Esophagus squamous epithelium (tissue), 5 donors: Measurements from ENCODE around the gene MXD4. TPM values are rescaled to one million over a fixed set of nuclear protein-coding genes. Genes with fewer than 3 reads are reported as not detected.

Source experiments
- DNase-seq: peaks from one replicate; lab custom pipeline; 2025; lab: John Stamatoyannopoulos, UW
- H3K27ac ChIP-seq, 4 donors: fragments of 200-600 bp; sonication (generic); one replicate each; pipeline ENCODE4 v1.5.1; 2016 to 2019; ENCODE audit warnings: mild to moderate bottlenecking in 1 of 4
- H3K27me3 ChIP-seq, 4 donors: fragments of 200-600 bp; sonication (generic); 1 replicate in 3 of 4; 2 replicates in 1 of 4; pipeline versions ENCODE4 v1.5.1 to v1.6.0; 2017 to 2021; ENCODE audit warnings: antibody characterized with exemption in 1 of 4
- H3K36me3 ChIP-seq, 3 donors: fragments of 200-600 bp; sonication (generic); one replicate each; pipeline ENCODE4 v1.5.1; 2016 to 2019
- H3K4me1 ChIP-seq, 3 donors: fragments of 200-600 bp; sonication (generic); one replicate each; pipeline ENCODE4 v1.5.1; 2017 to 2019
- H3K4me3 ChIP-seq, 4 donors: fragments of 200-600 bp; sonication (generic); 1 replicate in 3 of 4; 2 replicates in 1 of 4; pipeline ENCODE4 v1.5.1; 2016 to 2019; ENCODE audit warnings: mild to moderate bottlenecking in 2 of 4, moderate library complexity in 1 of 4
- H3K9me3 ChIP-seq, 3 donors: fragments of 200-600 bp; sonication (generic); one replicate each; pipeline ENCODE4 v1.5.1; 2016 to 2019
- CTCF ChIP-seq, 6 experiments: fragments of 450-650 bp in 4 of 6; fragments of 200-600 bp in 2 of 6; sonication (generic) in 2 of 6; IDR thresholded peaks; one replicate each; pipeline ENCODE4 v1.5.1; 2016 to 2019; ENCODE audit warnings: antibody characterized with exemption in 6 of 6, mild to moderate bottlenecking in 4 of 6, moderate library complexity in 4 of 6
- POLR2A ChIP-seq, 4 donors: fragments of 450-650 bp; IDR thresholded peaks; one replicate each; pipeline ENCODE4 v1.6.1; 2017; ENCODE audit warnings: antibody characterized with exemption in 4 of 4, mild to moderate bottlenecking in 4 of 4, moderate library complexity in 3 of 4
- WGBS, 2 donors: methylation state at CpG; one replicate each; pipeline ENCODE4 v1.1.5; 2018; 5-methylcytosine and 5-hydroxymethylcytosine counted together
- intact Hi-C: fragments of 100-400 bp; cut with DNase I; formaldehyde crosslinking; loops from one replicate; pipeline ENCODE4 v1.15.0; 2022
- total RNA-seq, 4 donors: library from RNA; depleted of rRNA; stranded (reverse); fragments of >200 nt; gene quantifications; one replicate each; pipeline ENCODE4 v1.1.0, GENCODE V29; 2016
- donor health status: DM: yes; HTN: yes; CAD: no.

The MXD4 gene
- total RNA-seq, 4 donors from 2014 or later: 12.9 to 32.2 (median 27.8) TPM

GRCh38 chr4:2272828-2273120, 10.9 kb upstream of the MXD4 start:
- Histone ChIP-seq H3K27me3 (no peaks in the 10 kb centered on the region), H3K27ac (no peak overlapping the region), H3K36me3 (peaks cover 0 to 22% (median 0%) of the 10 kb centered on the region in 3 donors), H3K4me3 (no peak overlapping the region), H3K4me1 (no peaks in the 10 kb centered on the region), H3K9me3 (no peaks in the 10 kb centered on the region)
- intact Hi-C loops: no loop called here
- 100% methylated on average over 1 of the region's 6 CpGs; no CpG with 5 or more reads in 1 of the 2 donors for WGBS, 2 donors
- no peak for DNase-seq
- no peak for TF ChIP-seq CTCF (IDR thresholded peaks at IDR 0.05)
- TF ChIP-seq POLR2A (IDR thresholded peaks at IDR 0.05): no peak

- Histone ChIP-seq H3K27ac (no peak overlapping the region), H3K4me3 (no peak overlapping the region), H3K27me3 (no peaks in the 10 kb centered on the region), H3K4me1 (peaks cover 0 to under 1% (median 0%) of the 10 kb centered on the region in 3 donors), H3K36me3 (peaks cover 0 to 22% (median 0%) of the 10 kb centered on the region in 3 donors), H3K9me3 (no peaks in the 10 kb centered on the region)
- no peak for TF ChIP-seq POLR2A (IDR thresholded peaks at IDR 0.05)
- no peak for TF ChIP-seq CTCF (IDR thresholded peaks at IDR 0.05)
- DNase-seq: no peak
- intact Hi-C loops: no loop called here
- 93 to 94% methylated on average over 3 to 11 of the region's 25 CpGs for WGBS, 2 donors
Measured at GRCh38 chr4:2272026-2272827, 10.3 kb upstream of the MXD4 start.

GRCh38 chr4:2271279-2272025, 9.5 kb upstream of the MXD4 start:
- Histone ChIP-seq H3K4me3 (no peak overlapping the region), H3K36me3 (peaks cover 0 to 22% (median 0%) of the 10 kb centered on the region in 3 donors), H3K9me3 (no peaks in the 10 kb centered on the region), H3K27me3 (no peaks in the 10 kb centered on the region), H3K27ac (no peak overlapping the region), H3K4me1 (peaks cover 0 to 8% (median 0%) of the 10 kb centered on the region in 3 donors)
- TF ChIP-seq CTCF (IDR thresholded peaks at IDR 0.05) (no peak), POLR2A (IDR thresholded peaks at IDR 0.05) (no peak)
- no peak for DNase-seq
- intact Hi-C loops: no loop called here
- 60 to 100% methylated on average over 4 to 8 of the region's 27 CpGs for WGBS, 2 donors

- peaks cover 0 to 17% (median 4%) of the 10 kb centered on the region in 3 donors for H3K4me1 ChIP-seq
- no peaks in the 10 kb centered on the region for H3K27me3 ChIP-seq
- H3K36me3 ChIP-seq: peaks cover 0 to 22% (median 0%) of the 10 kb centered on the region in 3 donors
- no peak for DNase-seq
- H3K27ac ChIP-seq: no peak overlapping the region
- intact Hi-C loops: no loop called here
- WGBS, 2 donors: 92 to 95% methylated on average over 2 to 8 of the region's 34 CpGs
- H3K9me3 ChIP-seq: no peaks in the 10 kb centered on the region
- no peak overlapping the region for H3K4me3 ChIP-seq
- TF ChIP-seq POLR2A (IDR thresholded peaks at IDR 0.05): no peak
- no peak for TF ChIP-seq CTCF (IDR thresholded peaks at IDR 0.05)
Measured at GRCh38 chr4:2270341-2271165, 8.6 kb upstream of the MXD4 start.
